GM19025 (cell line): ENCODE data around the gene PUM2.

Experiments used
- ATAC-seq: cut with Tn5 transposase; IDR thresholded peaks from one replicate; pipeline ENCODE4 v1.9.1; 2021; ENCODE audit warnings: mild to moderate bottlenecking, low read depth, moderate library complexity; ENCODE audit not compliant: unreplicated experiment

The PUM2 gene

GRCh38 chr2:20220806-20221554, 129.7 kb downstream of the PUM2 start:
- ATAC-seq, result no peak

GRCh38 chr2:20219763-20220380, 130.8 kb downstream of the PUM2 start:
- no peak for ATAC-seq

GRCh38 chr2:20218331-20219320, 132.0 kb downstream of the PUM2 start:
- ATAC-seq, result no peak

- no peak for ATAC-seq
Observed at GRCh38 chr2:20217041-20217970, 133.3 kb downstream of the PUM2 start.

GRCh38 chr2:20216130-20217025, 134.3 kb downstream of the PUM2 start:
- no peak for ATAC-seq

GRCh38 chr2:20215183-20216040, 135.2 kb downstream of the PUM2 start:
- ATAC-seq, result no peak

- ATAC-seq, result no peak
Observed at GRCh38 chr2:20214566-20215182, 136.0 kb downstream of the PUM2 start.

- no peak for ATAC-seq
Observed at GRCh38 chr2:20213651-20214565, 136.7 kb downstream of the PUM2 start.

GRCh38 chr2:20212871-20213503, 137.7 kb downstream of the PUM2 start:
- ATAC-seq, result no peak

- no peak for ATAC-seq
Observed at GRCh38 chr2:20212459-20212870, 138.2 kb downstream of the PUM2 start.

- ATAC-seq, result no peak
Observed at GRCh38 chr2:20211860-20212458, 138.7 kb downstream of the PUM2 start.

GRCh38 chr2:20211420-20211819, 139.2 kb downstream of the PUM2 start:
- no peak for ATAC-seq

GRCh38 chr2:20210462-20210861, 140.2 kb downstream of the PUM2 start:
- ATAC-seq, result no peak

GRCh38 chr2:20209373-20210109, 141.1 kb downstream of the PUM2 start:
- no peak for ATAC-seq

GRCh38 chr2:20208476-20208859, 142.2 kb downstream of the PUM2 start:
- ATAC-seq, result no peak
